Testis (tissue), 2 donors: Measurements from ENCODE around the gene TDRD10.

Experiments
- POLR2A ChIP-seq: fragments of 450-650 bp; IDR thresholded peaks from one replicate; pipeline ENCODE4 v1.6.1; 2017; ENCODE audit warnings: antibody characterized with exemption, mild to moderate bottlenecking, moderate library complexity
- TF ChIP-seq, protein P1 (sequence below), 3 experiments: fragments of 450-650 bp in 2 of 3; fragments of 200-600 bp in 1 of 3; sonication (generic) in 1 of 3; IDR thresholded peaks; one replicate each; pipeline ENCODE4 v1.5.1; 2016 to 2019; ENCODE audit warnings: antibody characterized with exemption in 3 of 3, mild to moderate bottlenecking in 2 of 3, moderate library complexity in 1 of 3

DNA sequence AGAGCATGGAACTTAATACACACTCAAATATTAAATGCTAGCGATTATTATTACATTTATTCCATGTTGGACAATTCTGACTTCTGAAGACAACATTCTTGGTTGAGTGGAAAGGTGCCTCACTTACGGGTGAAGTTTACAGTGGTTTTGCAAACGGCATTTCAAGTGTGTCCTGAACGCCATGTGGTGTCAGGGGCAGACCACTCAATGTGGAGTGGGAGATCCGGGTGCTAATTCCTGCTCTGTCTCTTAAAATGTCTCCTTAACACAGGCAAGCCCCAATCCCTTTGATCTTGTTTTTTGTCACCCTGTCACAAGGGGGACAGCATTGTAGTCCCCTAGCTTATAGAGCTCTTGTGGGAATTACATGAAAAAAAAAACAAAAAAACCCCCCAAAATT lies 5.6 kb upstream of the TDRD10 start:
- no peak for TF ChIP-seq POLR2A
- TF ChIP-seq, protein P1, sequence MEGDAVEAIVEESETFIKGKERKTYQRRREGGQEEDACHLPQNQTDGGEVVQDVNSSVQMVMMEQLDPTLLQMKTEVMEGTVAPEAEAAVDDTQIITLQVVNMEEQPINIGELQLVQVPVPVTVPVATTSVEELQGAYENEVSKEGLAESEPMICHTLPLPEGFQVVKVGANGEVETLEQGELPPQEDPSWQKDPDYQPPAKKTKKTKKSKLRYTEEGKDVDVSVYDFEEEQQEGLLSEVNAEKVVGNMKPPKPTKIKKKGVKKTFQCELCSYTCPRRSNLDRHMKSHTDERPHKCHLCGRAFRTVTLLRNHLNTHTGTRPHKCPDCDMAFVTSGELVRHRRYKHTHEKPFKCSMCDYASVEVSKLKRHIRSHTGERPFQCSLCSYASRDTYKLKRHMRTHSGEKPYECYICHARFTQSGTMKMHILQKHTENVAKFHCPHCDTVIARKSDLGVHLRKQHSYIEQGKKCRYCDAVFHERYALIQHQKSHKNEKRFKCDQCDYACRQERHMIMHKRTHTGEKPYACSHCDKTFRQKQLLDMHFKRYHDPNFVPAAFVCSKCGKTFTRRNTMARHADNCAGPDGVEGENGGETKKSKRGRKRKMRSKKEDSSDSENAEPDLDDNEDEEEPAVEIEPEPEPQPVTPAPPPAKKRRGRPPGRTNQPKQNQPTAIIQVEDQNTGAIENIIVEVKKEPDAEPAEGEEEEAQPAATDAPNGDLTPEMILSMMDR (IDR thresholded peaks at IDR 0.05) = no peak
